Cortex of kidney (tissue), 1 donor: ENCODE data around the gene PHGDH.

Experiments used
- DNase-seq: peaks from one replicate; lab custom pipeline; 2025; lab: John Stamatoyannopoulos, UW

Gene PHGDH

DNA sequence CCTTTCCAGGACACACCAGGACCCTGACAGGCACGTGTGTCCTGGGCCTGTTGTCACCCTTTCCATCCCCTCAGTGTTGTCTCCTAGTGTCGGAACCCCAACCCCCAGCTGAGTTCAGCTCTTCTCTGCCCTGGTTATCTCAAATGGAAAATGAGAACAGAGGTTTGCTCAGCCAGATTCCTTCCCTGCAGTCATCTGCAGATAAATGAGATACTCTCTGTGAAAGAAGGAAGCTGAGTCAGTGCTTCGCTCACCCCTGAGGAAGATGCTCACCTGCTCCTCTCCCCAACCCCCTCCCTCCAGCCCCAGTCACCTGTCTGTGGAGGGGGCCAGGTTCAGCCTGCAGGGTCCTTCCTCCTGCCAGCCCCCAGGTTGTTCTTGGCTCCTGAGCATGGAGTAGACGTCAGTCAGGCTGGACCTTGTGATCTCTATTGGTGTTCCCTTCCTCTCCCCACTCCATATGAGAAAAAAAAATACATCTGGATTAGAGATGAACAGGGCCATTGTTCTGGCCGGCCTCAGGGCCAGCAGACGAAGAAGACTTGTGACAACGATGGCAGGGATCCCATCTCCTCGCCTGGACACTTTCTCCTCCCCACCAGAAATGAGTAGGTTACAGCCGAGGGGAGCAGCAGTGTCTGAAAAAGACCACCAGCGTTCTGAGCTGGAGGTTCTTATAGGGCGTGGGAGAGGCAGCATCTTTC is 20.9 kb downstream of the PHGDH start:
- no peak for DNase-seq

DNA sequence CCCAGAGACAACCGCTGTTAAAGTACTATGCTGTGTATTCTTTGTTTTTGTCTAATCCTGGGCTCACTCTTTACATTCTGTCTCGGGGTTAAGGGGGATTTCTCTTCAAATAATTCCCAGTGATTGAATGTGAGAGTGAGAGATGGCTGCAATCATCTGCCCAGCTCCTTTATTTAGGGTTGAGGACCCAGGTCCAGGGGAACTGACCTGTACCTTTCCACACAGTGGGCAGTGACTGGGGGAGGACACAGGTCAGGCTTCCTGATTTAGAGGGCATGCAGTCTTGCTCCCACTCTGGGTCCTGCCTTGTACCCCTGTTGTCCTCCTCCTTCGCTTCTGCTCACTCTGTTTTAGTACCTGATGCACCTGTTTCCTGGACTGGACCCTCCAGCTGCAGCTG is 22.0 kb downstream of the PHGDH start:
- no peak for DNase-seq

DNA sequence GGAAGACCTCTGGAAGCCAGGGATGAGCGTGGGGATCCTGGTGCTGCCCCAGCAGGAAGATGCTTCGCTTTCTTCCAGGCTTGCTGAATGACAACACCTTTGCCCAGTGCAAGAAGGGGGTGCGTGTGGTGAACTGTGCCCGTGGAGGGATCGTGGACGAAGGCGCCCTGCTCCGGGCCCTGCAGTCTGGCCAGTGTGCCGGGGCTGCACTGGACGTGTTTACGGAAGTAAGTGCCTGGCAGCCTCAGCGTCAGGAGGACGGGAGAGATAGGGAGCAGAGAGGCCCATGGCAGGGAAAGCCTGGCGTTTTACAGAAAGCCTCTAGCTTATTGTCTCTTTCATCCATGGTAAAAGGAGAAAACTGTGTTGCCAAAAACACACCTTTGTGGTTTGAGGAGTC is 23.5 kb downstream of the PHGDH start:
- DNase-seq = no peak

DNA sequence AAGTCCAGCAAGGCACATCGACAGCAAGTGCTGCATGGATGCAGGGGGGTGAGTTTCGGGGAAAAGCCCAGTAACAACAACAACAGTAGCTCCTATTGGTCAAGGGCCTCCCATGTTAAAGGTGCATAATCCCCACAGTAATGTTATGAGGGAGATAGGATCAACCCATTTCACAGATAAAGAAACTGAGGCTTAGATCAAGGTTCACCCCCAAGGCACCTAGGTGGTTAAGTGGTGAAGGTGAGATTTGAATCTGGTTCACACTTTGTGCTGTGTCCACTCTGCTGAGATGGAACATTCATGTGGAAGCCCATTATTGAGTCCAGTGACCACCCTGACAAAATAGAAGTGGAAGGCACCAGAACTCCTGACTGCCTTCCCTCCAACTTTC is 24.9 kb downstream of the PHGDH start:
- DNase-seq = no peak

DNA sequence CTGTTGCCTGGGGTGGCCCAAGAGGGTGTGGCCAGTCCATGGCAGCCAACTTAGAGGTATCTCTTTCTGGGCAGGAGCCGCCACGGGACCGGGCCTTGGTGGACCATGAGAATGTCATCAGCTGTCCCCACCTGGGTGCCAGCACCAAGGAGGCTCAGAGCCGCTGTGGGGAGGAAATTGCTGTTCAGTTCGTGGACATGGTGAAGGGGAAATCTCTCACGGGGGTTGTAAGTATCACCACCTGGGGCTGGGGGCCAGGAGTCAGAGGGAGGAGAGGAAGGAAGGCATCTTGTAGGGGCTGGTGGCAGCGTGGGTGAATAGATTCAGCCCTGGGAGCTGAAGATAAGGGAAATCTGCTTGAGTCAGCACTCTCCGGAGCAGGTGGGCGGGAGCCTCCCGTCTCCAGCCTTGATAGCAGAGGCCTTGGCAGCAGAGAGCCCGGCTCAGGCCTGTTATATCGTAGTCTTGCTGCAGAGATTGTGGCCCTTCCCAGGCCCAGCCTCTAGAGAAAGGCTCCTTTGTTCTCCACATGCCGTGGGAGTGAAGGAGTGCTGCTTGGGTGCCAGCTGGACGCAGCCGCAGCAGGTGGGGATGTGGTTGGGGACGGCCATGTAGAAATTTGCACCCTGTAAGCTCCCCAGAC is 25.4 kb downstream of the PHGDH start:
- no peak for DNase-seq

DNA sequence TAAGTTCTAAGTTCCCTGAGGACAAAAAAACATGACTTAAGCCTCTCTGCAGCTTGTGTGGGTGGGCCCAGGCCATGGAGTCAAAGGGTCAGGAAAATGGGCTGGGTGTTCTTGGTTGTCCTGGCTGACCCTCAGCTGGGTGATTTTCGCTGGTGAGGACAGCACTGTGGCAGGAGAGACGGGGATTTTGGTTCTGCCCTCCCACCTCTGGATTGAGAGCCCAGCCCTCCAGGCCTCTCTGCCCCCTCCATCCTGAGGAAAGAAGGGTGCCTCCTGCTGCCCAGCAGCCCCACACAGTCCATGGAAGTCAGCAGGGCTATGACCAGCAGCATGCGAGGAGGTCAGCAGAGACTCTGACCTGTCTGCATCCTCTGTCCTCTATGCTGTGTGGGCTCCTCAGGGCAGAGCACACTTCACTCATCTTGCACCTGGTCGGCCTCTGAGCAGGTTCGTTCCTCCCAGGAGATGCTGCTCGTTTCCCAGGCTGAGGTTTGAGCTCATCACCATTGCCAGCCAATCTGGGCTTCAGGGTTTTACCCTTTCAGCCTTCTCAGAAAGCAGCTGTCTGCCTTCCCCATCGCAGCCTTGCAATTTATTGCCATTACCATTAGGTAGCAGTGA is 26.5 kb downstream of the PHGDH start:
- no peak for DNase-seq

DNA sequence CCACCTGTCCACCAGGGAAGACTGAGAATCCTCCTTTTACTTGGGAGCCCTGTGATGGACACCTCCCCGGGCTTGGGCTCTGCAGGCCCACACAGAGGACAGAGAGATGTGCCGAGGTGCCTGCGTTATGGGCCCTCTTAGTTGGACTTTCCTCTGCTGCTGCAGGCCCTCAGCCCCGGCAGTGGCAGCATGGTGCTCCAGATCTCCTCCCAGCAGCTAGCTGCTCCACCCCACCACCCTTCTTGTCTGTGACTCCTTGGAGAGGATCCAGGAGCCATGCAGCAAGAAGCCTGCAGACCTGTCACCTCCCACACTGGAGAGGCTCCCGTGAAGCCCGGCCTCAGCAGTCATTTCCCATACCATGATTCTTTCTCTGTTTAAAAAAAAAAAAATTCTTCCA is 27.4 kb downstream of the PHGDH start:
- DNase-seq = no peak

DNA sequence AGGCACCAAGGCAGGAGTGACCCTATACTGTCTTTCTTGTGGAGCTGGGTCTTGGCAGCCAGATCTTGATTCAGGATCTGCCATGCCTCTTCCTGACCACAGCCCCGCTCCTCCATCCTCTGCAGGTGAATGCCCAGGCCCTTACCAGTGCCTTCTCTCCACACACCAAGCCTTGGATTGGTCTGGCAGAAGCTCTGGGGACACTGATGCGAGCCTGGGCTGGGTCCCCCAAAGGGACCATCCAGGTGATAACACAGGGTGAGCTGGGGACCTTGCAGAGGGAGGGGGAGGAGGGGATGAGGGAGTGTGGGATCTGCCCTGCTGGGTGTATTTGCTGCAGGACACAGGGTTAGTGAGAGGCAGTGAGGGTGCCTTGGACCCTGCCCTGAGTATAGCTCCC is 28.5 kb downstream of the PHGDH start:
- no peak for DNase-seq

DNA sequence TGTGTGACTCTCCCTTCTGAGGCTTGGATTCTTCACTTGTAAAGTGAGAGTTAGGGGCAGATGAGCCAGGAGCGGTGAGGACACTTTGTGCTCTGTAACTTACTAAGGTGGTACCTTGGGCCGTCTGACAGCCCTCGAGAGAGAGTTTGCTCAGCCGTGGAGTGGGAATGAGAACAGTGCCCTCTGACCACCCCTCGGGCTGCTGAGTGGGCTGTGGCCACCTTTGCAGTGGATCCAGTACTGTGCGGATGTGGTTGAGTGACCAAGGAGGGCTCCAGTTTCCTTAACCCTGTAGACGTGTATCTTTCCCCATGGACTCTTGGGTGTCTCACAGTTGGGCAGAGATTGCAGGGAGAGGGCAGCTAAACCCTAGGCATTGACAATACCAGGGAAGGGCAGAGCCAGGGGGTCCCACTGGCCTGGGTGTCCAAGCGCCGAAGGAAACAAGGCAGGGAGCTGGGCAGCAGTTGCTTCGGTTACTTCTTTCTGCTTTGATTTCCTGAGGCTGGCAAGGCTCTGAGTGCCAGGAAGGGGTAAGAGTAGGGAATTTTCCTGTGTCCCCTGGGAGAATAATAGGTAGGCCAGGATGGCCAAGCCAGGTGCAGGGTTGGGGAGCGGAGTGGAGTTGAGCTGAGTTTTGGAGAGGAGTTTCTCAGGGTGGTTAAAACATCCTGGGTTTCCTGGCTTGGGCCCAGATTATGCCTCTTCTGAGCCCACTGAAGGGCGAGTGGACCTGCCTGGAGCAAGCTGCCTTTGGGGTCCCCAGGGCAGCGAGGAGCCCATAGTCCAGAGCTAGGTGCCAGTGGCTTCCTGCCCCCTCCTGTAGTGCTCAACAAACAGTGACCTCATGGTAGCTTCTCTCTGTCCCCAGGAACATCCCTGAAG is 29.4 kb downstream of the PHGDH start:
- DNase-seq = no peak

DNA sequence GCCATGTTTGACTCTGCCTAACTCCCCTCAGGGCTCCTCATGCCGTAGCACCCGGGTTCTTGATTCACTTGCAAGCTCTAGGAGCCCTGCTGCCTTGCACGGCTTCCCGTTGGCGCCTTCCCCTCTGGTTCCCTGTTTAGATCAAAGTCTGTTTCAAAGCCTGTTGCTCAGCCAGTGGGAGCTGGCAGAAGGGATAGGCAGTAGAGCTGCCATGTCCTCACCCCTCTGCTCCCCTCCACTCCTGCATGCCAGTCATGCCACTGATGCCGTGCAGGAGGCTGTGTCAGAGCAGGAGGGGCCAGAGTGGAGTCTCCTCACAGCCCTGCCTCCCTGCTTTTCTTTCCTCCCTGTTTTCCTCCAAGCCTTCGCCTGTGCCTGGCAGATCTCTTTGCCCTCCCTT is 30.5 kb downstream of the PHGDH start:
- no peak for DNase-seq

DNA sequence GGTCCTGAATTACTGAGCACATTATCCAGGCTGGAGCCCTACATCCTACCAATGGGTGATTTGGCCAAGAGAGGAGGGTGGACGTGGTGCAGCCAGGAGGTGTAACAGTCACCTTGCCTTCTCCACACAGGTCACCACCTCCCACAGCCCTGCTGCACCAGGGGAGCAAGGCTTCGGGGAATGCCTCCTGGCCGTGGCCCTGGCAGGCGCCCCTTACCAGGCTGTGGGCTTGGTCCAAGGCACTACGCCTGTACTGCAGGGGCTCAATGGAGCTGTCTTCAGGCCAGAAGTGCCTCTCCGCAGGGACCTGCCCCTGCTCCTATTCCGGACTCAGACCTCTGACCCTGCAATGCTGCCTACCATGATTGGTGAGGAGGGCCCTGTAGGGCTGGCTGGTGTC is 30.9 kb downstream of the PHGDH start:
- DNase-seq = no peak

DNA sequence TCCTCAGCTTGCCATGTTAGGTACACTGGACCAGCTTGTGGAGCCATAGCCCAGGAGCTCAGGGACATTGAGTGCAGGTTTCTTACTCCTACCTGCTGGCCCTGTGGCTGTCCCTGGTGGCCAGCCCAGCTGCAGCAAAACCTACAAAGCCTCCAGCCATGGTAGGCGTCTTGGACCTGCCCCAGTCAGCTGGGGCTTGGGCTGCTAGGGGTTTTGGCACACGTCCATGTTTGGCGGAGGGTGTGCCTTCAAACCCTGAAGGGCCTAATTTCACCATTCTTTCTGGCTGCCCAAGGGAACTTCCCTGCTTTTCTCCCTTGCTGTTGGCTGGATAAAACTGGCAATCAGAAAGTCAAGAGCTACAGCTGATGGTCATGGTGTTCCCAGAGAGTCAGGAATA is 31.6 kb downstream of the PHGDH start:
- DNase-seq = no peak

DNA sequence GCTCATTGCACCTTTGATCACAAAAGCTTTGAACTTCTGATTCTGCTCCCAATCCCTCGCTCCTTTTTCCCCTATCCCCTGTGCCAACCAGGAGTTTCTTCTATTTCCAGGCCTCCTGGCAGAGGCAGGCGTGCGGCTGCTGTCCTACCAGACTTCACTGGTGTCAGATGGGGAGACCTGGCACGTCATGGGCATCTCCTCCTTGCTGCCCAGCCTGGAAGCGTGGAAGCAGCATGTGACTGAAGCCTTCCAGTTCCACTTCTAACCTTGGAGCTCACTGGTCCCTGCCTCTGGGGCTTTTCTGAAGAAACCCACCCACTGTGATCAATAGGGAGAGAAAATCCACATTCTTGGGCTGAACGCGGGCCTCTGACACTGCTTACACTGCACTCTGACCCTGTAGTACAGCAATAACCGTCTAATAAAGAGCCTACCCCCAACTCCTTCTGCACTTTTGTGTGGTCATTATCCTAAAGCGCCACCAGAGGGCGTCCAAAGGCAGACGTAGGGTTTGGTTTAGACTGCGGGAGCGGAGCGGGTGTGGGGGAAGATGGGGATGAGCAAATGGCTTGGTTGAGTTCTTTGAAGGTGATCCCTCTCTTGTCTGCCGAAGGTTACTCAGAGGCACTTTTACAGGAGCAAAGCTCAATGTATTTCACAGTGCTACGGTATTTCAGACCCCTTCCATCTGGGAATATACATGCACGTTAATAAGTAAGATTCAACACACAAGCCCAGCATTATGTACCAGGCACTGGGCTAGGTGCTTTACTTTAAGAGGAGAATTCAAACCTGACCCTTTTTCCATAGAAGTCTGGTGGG is 32.3 kb downstream of the PHGDH start:
- no peak for DNase-seq

DNA sequence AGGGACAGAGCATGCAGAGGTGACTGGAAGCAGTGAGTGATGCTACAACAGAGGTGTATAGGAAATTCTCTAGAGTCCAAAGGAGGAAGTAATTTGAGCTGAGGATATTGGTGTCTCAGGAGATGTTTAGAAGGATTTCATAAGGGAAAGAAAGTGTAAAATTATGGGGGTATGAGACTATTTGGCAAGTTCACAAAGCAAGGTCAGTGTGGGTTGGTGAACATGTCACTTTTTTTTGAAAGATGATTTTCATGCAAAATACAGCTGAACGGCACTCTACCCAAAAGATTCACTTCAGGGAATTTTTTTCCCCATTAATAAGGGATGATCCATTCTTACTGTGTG is 32.8 kb downstream of the PHGDH start:
- DNase-seq = no peak

DNA sequence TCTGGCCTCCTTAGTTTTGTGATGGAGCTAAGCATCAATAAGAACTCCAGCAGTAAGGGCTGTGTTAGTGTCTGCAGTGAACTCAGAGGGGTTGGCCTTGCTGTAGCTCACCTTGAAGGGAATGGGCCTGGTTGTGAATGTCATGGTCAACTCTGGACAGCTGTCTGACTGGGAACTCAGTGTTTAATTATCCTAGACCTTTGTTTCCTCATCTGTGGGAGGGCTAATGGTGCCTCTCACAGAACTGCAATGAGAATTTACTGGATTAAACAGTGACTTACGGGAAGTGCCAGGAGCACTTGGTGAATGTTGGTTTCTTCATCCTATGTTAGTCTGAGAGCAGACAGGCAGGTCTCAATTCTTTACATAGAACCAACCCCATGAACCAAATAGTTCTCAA is 33.3 kb downstream of the PHGDH start:
- no peak for DNase-seq

DNA sequence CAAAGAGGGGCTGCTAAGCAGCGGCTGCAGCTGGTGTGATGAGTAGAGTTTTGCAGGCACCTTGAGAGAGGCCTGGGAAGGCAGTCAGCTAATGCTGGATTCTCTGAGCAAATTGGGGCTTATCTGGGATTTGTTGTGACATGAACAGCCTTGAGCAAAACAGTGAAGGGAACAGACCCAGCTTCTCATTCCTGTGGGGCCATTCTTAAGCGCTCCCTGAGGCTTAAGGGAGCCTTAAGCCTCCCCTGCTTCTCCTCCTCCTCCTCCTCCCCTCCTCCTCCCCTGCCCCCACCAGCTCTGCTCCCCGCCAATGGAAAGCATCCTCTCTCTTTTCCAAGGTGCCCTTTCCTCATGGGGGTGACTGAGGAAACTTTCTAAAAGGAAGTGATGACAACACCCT is 35.7 kb downstream of the PHGDH start:
- no peak for DNase-seq

DNA sequence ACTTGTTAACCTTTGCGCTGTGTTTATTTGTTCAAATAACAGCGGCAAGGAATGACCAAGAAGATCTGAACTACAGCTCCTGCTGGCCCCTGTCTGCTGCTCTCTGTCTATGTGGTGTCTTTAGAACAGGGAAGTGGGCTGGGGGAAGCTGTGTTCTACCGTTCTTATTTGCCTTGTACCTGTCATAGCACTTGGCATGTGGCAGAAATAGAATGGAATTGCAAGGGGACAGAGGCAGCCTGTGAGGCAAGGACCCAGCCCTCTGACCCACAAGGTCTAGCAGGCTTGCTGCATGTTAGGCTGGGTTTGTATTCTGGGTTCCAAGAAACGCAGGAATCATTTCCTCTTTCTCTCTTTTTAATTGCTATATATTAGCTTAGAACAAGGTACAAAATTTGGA is 36.3 kb downstream of the PHGDH start:
- no peak for DNase-seq

DNA sequence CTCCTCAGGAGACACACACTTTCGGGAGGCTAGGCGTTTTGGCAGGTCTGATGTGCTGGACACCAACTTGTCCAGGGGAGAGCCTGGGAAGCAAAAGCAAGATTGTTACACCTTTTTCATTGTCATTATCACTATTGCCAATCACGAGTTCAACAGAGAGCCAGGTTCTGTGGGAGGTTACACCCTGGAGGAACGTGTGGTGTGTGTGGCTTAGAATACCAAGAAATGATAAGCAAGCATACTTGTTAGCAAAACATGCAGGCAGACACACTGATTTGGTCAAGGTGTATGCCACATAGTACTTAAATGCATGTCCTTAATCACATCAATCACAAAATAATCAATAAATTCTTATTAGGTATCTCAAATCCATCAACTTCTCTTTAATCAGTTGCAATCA is 40.9 kb downstream of the PHGDH start:
- no peak for DNase-seq

DNA sequence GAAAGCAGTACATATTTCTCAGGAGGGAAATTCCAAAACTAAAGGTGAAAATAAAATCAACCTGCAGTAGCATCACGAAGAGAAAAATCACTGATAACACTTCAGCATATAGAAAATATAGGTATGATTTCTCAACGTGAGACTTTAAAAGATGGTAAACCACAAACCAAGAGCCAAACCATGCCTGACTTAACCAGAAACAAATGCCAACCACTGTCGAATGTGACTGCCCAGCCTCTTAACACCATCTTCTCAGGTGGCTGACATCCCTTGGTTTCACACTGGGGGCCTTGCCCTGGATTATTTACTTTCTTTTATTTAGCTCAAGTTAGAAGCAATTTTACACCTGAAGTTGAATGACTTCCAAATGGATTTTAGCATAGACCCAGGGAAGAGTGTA is 46.9 kb downstream of the PHGDH start:
- DNase-seq = no peak

DNA sequence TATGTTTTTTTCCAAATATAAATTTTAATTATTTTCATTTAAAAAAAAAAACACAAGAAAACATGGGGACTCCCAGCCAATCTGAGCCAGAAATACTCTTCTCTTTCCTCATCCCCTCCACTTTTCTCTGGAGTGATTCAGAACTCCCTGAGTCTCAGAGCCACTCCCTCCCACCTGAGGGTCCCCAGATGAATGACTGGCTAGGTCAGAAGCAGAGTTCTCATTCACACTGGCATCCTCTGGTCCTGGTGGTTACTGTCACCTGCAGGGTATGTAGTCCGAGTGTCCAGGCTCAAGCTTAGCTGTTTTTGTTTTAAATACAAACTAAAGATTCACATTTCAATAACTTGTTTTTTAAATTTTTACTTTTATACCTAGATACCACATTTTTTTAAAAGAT is 50.7 kb downstream of the PHGDH start:
- DNase-seq = no peak

DNA sequence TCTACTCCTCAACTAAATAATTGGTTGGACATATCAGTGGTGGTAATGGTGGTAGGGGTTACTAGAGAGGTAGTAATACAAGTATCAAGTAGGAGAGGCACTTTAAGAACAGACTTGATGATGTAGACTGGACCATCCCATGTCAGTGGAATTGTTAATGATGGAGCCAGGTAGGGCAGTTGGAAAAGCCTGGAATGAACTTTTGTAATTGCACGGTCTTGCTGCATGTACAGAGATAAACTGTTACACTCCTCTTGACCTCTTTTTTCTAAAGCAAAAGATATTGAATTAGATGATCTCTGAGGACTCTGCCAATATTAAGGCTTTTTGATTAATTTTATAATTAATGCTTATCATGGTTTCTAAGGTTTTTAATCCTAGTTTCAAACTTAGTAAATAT is 51.2 kb downstream of the PHGDH start:
- DNase-seq = no peak

DNA sequence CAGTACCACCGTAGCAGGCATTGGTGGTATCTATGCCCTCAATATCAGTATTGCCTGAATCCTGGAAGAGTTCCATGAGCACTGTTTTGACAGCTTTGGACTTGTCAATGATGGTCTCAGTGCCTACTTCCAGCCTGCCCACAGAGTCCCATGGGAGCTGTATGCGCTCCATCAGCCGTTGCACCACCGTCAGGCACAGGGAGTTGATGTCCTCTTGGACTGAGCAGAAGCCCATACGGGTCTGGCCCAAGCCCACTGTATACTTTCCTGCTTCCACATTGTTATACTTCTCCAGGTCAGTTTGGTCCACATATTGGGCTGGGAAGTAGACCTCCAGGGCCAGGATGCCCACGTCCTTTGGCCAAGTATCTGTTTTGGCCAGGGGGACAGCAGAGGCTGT is 52.5 kb downstream of the PHGDH start:
- no peak for DNase-seq
